Activated CD8-positive, alpha-beta memory T cell treated with anti-CD3 and anti-CD28 coated beads for 48 hours (primary cell): ENCODE measurements around the gene FHL2.

Source experiments
- DNase-seq, 3 experiments: peaks; one replicate each; pipeline ENCODE4 v3.0.0-alpha.2; 2020; ENCODE audit warnings: low read depth in 2 of 3, low spot score in 2 of 3

Gene FHL2

GRCh38 chr2:105321875-105322646 is 76.8 kb downstream of the FHL2 start:
- no peak for DNase-seq

GRCh38 chr2:105320651-105321215 is 78.1 kb downstream of the FHL2 start:
- no peak for DNase-seq

GRCh38 chr2:105317937-105318336 is 80.9 kb downstream of the FHL2 start:
- no peak for DNase-seq

GRCh38 chr2:105315314-105315713 is 83.5 kb downstream of the FHL2 start:
- no peak for DNase-seq

- DNase-seq = no peak
Measured at GRCh38 chr2:105313877-105314276, 85.0 kb downstream of the FHL2 start.
